ENCODE results near the gene MFNG. TPM values are rescaled to one million over a fixed set of nuclear protein-coding genes. Genes with fewer than 3 reads are reported as not detected.
A peak's percentile ranks its signal among the peaks of the same experiment; 100 is the strongest.

MFNG gene
- total RNA-seq, 1 donor, result 0.72 TPM

GRCh38 chr22:37460684-37461083 lies 25.5 kb downstream of the MFNG start:
- H3K27ac ChIP-seq (ENCODE audit: low read depth, low read length), result no peak overlapping the region
- peaks cover 5% of the 10 kb centered on the region for H3K4me1 ChIP-seq (ENCODE audit: insufficient read depth, low read length)
- H4K20me1 ChIP-seq (ENCODE audit: insufficient read depth, low read length), result no peaks in the 10 kb centered on the region
- TF ChIP-seq, protein P1, sequence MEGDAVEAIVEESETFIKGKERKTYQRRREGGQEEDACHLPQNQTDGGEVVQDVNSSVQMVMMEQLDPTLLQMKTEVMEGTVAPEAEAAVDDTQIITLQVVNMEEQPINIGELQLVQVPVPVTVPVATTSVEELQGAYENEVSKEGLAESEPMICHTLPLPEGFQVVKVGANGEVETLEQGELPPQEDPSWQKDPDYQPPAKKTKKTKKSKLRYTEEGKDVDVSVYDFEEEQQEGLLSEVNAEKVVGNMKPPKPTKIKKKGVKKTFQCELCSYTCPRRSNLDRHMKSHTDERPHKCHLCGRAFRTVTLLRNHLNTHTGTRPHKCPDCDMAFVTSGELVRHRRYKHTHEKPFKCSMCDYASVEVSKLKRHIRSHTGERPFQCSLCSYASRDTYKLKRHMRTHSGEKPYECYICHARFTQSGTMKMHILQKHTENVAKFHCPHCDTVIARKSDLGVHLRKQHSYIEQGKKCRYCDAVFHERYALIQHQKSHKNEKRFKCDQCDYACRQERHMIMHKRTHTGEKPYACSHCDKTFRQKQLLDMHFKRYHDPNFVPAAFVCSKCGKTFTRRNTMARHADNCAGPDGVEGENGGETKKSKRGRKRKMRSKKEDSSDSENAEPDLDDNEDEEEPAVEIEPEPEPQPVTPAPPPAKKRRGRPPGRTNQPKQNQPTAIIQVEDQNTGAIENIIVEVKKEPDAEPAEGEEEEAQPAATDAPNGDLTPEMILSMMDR (IDR thresholded peaks at IDR 0.05; ENCODE audit: extremely low read depth, low read depth, low read length), result no peak
- no peak overlapping the region for H3K4me2 ChIP-seq (ENCODE audit: insufficient read depth, low read length)
- peaks cover 34% of the 10 kb centered on the region for H3K27me3 ChIP-seq (ENCODE audit: insufficient read depth, low read length)
- no peak overlapping the region for H3K4me3 ChIP-seq (ENCODE audit: insufficient read depth, low read length)
- no peaks in the 10 kb centered on the region for H3K9me3 ChIP-seq (ENCODE audit: low read depth, low read length)
- H2AFZ ChIP-seq (ENCODE audit: low read length), result no peak overlapping the region
- no peaks in the 10 kb centered on the region for H3K79me2 ChIP-seq (ENCODE audit: insufficient read depth, low read length)
- no peak for DNase-seq (ENCODE audit: insufficient read length, low spot score, missing footprints)
- no peaks in the 10 kb centered on the region for H3K36me3 ChIP-seq (ENCODE audit: insufficient read depth, low read length)

DNA sequence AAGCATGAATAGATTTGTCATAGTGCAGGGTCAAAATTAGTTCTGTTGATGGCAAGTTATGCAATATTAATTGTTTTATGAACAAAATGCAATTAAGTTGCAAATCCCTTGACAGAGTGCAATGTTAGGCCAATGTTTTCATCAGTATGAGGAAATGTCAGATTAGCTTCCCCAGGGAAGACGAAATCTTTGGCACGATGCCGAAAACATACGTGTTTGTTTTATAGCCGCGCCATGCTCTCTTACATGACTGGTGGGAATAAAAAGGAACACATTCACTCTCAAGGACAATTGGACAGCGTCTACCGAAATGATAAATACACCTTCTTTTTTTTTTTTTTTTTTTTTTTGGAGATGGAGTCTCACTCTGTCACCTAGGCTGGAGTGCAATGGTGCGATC lies 27.0 kb downstream of the MFNG start:
- Histone ChIP-seq H2AFZ (ENCODE audit: low read length) (no peak overlapping the region), H3K27ac (ENCODE audit: low read depth, low read length) (no peak overlapping the region), H3K4me3 (ENCODE audit: insufficient read depth, low read length) (no peak overlapping the region), H3K27me3 (ENCODE audit: insufficient read depth, low read length) (peaks cover 28% of the 10 kb centered on the region), H3K79me2 (ENCODE audit: insufficient read depth, low read length) (no peaks in the 10 kb centered on the region), H3K4me2 (ENCODE audit: insufficient read depth, low read length) (no peak overlapping the region), H4K20me1 (ENCODE audit: insufficient read depth, low read length) (no peaks in the 10 kb centered on the region), H3K4me1 (ENCODE audit: insufficient read depth, low read length) (peaks cover 18% of the 10 kb centered on the region), H3K36me3 (ENCODE audit: insufficient read depth, low read length) (no peaks in the 10 kb centered on the region), H3K9me3 (ENCODE audit: low read depth, low read length) (no peaks in the 10 kb centered on the region)
- TF ChIP-seq, protein P1 (IDR thresholded peaks at IDR 0.05; ENCODE audit: extremely low read depth, low read depth, low read length), result no peak
- DNase-seq (ENCODE audit: insufficient read length, low spot score, missing footprints), result no peak

DNA sequence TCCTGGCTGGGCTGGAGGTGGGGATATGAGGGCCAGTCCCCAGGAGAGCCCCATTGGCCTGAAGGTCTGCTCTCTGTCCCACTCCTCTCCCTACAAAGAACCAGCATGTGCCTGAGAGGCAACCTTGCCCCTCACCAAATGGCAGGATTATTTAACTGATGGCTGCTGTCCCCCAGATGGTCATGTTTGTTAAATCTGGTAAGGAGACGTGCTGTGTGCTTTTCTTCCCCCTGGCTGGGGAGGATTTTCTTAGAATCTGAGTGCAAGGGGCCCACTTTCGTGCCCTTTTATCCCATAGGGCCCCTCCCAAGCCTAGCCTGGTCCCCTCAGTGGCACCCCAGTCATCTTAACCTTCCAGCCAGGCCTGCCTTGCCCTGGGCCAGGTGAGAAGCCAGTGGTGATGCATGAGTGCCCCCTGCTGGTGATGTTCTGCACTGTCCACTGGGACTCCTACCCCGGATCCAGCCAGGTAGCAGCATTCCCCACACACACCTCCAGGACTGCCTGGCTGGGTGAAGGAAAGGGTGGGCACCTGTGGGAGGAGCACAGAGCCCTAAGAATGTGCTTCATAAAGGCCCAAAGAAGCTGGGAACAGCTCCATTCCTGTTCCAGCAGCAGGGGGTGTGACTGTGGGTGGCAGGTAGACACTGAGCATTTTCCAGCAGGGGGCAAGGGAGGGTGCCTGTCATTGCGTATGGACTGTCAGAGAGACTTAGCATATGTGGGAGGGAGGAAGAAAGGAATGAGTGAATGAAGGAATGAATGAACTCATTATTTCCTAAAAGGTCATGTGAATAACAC lies 28.9 kb downstream of the MFNG start:
- Histone ChIP-seq H2AFZ (ENCODE audit: low read length) (no peak overlapping the region), H3K36me3 (ENCODE audit: insufficient read depth, low read length) (no peaks in the 10 kb centered on the region), H4K20me1 (ENCODE audit: insufficient read depth, low read length) (no peaks in the 10 kb centered on the region), H3K4me2 (ENCODE audit: insufficient read depth, low read length) (no peak overlapping the region), H3K27me3 (ENCODE audit: insufficient read depth, low read length) (peaks cover 23% of the 10 kb centered on the region), H3K4me3 (ENCODE audit: insufficient read depth, low read length) (no peak overlapping the region), H3K4me1 (ENCODE audit: insufficient read depth, low read length) (peaks cover 18% of the 10 kb centered on the region), H3K9me3 (ENCODE audit: low read depth, low read length) (no peaks in the 10 kb centered on the region), H3K27ac (ENCODE audit: low read depth, low read length) (no peak overlapping the region), H3K79me2 (ENCODE audit: insufficient read depth, low read length) (no peaks in the 10 kb centered on the region)
- DNase-seq (ENCODE audit: insufficient read length, low spot score, missing footprints), result peak; percentile 92
- TF ChIP-seq, protein P1 (IDR thresholded peaks at IDR 0.05; ENCODE audit: extremely low read depth, low read depth, low read length), result peak; percentile 93

DNA sequence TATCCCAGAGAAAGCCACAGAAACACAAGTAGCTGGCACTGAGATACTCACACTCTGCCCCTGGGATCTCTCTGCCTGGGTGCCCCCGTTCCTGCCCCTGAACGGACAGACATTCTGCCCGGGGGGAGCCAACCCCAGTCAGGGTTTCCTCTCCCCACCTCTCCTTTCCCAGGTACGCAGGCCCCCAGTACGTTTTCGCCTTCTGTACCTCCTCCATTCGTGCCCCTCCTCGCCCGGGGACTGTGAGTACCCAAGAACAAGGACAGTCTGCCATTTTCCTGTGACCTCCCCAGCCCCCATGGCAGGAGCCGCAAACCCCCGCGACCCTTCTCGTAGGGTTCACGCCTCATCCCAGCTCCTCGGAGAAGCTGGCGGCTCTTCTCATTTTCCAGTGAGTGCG lies 29.8 kb downstream of the MFNG start:
- Histone ChIP-seq H4K20me1 (ENCODE audit: insufficient read depth, low read length) (no peaks in the 10 kb centered on the region), H3K36me3 (ENCODE audit: insufficient read depth, low read length) (no peaks in the 10 kb centered on the region), H3K4me1 (ENCODE audit: insufficient read depth, low read length) (peaks cover 18% of the 10 kb centered on the region), H3K4me2 (ENCODE audit: insufficient read depth, low read length) (no peak overlapping the region), H2AFZ (ENCODE audit: low read length) (no peak overlapping the region), H3K27me3 (ENCODE audit: insufficient read depth, low read length) (peaks cover 19% of the 10 kb centered on the region), H3K79me2 (ENCODE audit: insufficient read depth, low read length) (no peaks in the 10 kb centered on the region), H3K4me3 (ENCODE audit: insufficient read depth, low read length) (no peak overlapping the region), H3K27ac (ENCODE audit: low read depth, low read length) (no peak overlapping the region), H3K9me3 (ENCODE audit: low read depth, low read length) (no peaks in the 10 kb centered on the region)
- TF ChIP-seq, protein P1 (IDR thresholded peaks at IDR 0.05; ENCODE audit: extremely low read depth, low read depth, low read length), result no peak
- no peak for DNase-seq (ENCODE audit: insufficient read length, low spot score, missing footprints)

All from osteoblast (primary cell).